Activated T-helper 9 cell treated with anti-CD3 and anti-CD28 coated beads, Interleukin-2, amount 50 U/mL, for 16 hours (primary cell): ENCODE data around the gene MYO1D.

Experiments
- DNase-seq: peaks from one replicate; pipeline ENCODE4 v3.0.0-alpha.2; 2020; ENCODE audit warnings: low read depth

The MYO1D gene

DNA sequence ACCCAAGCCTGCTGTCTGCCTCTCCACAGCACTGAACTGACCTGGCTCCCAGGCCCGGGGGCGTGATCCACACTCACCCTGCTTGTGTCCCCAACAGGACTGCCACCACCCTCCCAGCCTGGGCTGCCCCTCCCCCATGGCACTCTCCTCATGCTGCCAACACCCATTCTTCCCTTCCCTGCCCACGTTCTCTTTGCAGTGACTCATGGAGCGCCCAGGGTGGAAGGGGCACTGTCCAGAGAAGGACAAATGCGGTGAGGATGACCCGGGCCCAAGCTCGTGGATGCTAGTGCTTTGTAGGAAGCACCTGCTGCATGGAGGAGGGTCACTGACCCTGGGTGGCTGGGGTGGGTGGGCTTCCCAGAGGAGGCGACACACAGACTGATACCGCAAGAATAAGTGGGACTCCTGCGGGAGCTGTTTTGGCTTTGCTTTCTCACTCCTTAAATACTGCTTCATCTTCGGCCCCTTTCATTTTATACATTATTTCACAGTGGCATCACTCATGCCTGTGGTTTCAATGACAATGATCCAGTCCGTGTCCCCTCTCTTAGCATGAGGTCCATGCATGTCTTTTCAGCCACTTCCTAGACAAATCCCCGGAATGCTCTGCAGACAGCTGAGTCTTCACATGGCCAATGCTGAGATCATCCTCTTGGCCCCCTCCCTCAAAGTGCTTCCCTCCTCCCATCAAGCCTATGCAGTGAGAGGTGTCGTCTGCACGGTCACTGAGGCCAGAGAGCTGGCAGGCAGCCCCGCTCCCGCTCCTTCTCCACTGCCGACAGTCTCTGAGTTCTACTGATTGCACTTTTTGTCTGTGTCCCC lies 372.5 kb downstream of the MYO1D start:
- DNase-seq = no peak

DNA sequence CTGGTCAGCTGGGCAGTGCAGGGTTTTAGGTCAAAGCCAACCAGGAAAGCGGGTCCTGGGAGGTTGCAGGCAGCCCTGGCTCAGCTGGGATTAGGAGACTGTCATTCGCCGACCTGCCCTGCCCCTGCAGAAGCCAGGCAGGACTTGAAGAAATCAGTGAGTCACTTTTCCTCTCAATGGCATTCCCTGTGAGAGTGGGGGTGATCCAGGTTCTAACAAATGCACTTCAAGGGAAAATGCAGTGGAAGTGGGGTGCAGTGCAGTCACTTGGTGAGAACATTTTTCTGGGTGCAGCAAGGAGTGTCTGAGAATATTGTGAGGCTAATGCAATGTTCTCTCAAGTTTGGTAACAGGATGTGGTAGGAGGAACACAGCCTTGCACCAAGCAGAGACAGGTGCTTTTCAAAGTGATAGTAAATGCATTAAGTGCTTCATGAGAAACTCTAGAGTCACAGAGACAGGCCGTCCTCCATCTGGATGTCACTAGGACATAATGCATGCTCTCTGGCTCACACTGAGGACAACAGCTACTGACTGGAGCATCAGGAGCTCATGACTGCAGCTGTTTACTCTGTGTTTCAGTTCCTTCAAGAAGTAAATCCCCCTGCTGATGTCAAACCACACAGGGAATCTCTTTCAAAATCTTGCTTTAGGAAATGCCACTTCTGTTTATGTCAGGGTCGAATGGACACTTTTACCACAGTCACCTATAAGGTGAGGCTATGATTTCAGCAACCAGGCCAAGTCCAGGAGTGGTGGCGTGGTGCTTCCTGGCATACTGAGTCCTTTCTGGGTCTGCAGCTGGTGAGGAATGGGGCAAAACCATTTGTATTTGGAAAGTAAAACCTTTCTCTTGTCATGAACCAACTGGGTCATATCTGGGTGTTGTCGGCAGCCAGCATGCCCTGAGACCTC lies 373.4 kb downstream of the MYO1D start:
- DNase-seq = no peak

DNA sequence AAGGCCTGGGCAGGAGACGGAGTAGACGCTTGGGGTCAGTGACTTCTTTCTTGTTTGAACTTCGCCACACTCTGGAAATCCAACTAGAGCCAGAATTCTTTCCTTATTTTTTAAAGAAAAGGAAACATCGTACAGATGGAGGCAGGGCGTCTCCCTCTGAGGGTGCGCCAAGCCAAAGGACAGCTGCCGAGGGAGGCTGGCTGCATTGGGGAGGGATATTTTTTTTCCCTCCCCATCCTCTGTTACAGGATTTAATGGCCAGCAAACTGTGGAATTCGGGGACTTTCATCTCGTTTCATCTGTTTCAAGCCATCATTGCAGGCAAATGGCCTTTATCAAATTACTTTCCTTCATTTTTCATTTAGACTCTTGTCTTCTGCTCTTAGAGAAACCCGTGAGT lies 374.2 kb downstream of the MYO1D start:
- no peak for DNase-seq

DNA sequence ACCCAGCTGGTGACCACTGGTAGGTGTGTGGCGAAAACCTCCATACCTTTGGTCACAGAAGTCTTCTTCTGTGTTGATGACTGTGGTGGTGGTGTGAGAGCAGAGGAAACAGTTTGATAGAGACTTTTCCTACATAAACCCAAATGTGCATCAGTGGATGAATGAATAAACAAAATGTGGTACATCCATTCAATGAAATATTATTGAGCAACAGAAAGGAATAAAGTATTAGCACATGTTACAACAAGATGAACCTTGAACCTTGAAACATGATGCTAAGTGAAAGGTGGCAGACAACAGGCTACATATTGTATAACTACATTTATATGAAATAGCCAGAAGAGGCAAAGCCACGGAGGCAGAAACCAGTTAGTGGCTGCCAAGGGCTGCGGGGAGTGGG lies 374.9 kb downstream of the MYO1D start:
- DNase-seq = no peak

DNA sequence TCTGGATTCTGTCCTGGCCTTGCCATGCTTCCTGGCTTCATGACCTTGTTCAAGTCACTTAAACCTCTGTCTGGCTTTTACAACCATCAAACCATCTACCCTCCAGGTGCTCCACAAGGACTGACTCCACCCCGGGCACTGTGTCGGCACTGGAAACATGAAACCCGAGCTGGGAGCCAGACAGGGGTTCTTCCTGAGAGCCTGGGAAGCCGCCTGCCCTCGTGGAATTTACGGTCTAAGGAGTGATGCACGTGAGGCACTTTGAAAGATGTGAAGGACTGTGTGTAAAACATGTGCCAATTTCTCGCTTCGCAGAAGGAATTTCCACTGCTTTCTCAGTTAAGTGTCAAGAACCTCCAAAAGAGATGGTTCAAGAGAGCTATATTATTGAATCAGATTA lies 378.5 kb downstream of the MYO1D start:
- DNase-seq = no peak

DNA sequence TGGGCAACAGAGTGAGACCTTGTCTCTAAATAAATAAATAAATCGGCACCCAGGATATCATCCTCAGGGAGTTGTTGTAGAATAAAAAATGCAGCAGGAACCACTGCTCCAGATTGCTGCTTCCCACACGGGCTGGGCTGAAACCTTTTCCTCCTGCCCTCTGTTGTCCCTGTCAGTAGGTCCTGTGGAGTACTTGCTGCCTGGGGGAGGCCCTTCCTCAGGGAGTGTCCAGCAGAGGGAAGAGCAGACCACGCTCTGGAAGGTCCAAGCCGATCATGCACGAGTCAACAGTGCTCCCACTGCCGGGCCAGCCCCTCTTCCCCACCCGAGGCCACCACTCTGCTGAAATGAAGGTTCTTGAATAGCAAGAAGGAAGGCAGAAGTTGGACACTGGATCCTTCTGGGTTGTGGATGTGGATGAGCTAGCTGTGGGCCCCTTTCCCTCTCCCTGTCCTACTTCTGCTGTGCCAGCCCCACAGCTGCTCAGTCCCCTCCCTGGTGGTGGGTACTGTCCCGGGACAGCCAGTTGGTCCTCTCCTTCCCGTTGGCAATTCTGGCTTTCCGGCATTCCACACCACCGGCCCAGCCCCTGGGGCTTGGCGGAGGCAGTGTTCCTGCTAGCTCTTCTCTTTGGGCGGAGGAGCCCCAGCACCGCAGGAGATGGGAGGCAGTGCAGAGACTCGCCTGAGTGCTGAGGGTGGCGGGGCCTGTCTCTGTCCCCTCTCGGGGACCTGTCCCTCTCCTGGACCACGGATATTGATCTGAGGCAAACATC lies 379.3 kb downstream of the MYO1D start:
- no peak for DNase-seq

DNA sequence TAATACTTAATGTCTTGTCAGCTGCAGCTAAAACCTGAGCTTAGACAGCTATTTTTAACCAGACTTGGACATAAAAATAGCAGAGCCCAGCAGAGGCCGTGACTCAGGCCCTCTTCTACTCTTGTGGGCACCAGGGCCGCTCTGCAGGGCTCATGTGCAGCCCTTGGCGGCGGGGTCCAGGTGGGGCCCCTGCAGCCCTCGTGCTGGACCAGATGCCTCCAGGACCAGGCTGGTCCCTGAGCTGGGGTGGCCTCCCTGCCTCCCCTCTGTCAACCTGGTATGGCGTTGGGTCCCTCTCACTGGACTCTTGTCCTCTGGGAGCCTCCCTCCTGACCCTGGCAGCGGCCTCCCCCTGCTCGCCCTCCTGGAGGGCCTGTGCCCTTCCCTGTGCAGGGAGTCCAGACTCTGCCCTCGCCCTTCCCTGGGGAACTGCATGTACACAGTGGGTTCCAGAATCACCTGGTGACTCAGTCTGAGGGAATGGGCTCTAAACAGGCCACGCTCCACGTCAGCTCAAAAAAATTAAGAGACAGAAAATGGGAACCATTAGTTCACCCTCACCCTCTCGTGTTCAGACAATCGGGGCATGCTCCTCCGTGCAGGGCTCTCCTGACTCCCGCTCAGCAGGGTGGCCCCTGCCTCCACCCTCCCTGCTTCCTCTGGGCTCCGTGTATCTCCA lies 380.4 kb downstream of the MYO1D start:
- no peak for DNase-seq

DNA sequence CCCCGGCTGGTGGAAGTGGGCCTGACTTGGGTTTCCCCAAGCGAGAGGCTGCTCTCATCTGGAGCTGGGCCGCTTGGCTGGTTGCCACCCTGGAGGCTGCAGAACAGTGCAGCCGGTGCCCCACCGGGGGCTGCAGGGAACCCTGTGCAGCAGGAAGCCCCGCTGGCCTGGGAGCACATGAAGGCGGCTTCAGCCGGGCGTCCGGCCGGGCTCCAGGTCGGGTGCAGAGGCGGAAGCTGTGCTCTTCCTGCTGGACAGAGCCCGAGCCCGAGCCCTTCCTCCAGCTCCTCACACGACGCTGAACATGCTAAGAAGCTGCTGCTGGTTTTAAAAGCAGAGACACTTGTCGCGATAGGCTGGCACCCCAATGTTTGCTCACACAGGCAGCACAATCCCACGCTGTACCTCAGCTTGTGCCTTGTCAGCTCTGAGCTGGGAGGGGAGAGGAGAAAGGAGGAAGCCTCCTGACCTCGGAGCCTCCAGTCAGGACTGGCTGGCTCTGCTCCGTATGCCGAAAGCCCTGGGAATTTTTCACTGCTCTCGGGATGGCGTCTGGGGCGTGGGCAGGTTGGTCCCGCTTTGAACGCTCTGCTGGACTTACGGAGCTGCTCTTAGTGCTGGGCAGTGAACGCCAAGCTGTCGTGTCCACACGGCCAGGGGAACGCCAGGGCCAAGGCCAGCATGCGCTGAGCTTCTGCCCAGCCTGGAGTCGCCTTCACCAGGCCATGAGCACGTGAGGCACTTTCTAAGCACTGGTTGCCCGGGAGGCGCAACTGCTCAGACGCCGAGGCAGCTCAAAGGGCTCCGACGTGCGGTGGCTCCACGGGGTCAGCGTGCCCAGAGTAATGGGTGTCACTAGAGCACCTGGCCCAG lies 381.3 kb downstream of the MYO1D start:
- DNase-seq = no peak

DNA sequence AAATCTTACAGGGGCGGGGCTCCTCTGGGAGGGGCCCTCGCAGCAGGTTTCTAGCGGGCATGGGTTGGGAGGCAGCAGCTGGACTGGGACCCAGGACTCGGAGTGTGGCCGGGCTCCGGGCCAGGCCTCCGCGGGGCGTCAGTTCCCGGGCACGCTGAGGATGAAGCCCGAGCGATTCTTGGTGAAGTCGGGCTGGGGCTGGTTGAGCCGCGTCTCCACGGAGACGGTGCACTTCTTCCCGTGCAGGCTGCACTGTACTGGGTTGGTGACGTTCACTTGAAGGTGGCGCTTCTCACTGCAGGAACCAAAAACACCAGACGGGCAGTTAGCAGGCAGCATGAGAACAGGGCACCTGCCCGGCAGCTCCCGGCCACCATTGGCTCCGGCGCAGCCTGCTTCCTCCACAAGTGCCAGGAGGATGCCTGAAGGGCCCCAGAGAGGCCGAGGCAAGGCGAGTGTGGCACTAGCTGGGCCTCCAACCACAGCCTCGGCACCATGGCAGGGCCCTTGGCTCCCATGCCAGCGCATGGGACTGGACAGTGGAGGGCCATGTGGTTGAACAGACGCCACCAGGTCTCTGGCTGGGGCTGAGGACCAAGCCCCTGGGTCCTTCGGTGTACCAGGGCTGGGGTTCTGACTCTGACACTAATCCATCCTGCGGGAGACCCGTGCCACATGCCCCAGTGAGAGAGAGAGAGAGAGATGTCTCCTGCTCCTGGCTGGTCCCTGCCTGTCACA lies 382.1 kb downstream of the MYO1D start:
- DNase-seq = no peak

DNA sequence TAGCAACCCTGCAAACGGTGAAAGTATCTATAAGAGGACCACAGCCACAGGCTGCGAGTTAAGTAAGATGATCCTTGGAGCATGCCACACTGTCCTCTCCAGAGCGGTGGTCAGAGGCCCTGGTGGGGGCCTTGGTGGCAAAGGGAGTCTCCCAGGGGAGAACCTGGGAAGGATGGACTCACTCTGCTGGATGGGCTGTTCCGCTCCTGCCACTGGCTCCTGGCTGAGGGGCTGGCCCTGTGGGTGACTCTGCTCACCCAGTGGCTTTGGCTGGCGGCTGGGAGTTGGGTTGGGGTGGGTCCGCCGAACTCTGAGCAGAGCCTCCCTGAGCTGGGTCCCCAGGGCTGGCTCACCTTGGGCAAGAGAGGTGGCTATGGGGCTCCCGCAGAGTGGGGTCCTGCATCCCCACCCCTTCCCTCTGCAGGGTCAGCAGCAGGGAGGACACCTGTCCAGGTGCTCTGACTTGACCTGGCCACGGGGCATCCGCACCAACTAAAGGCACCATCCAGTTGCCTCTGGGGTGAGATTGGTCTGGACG lies 382.9 kb downstream of the MYO1D start:
- no peak for DNase-seq

DNA sequence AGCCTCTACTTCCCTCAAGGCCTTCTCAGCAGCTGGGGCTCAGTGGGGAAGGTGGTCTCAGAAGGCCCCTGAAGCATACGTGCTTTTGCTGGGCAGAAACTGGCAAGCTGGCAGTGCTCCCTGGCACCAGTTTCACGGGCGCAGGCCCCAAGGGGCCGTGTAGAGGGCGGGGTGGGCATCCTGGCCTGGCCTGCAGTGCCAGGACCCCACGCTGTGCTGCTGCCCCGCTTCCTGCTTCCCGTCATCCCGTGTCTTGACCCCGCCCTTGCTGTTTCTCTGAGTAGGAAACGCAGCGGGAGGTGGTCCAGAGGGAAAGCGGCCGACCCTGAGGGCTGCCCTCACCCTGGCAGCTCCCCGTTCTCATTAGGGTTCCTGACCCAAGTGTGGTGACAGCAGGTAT lies 383.4 kb downstream of the MYO1D start:
- no peak for DNase-seq

DNA sequence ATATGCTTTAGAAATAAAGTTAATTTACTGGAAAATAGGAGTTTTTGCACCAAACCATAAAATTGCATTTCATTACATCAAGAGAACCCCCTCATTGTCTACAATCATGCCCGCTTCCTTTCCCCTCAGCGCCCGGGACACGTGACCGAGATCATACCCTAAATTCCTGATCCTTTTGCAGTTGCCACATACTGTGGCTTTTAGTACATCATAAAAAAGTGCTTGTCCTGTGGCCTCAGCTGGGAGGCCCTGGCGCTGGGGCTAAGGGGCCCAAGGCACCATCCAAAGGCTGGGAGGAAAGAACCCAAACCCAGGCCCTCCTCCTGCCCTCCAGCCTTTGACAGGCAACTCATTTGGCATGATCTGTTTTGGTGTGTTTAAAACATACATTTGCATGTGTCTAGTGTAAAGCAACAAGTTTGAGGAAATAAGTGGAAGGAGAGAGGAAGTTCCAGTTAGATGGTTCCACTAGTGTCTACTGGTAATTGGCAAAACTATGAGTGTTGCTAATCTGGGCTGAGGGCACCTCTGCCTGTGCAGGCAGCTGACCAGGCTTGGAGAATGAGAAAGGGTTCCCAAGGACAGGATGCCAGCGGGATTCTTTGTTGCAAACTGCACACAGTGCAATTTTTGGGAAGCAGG lies 384.2 kb downstream of the MYO1D start:
- DNase-seq = no peak

DNA sequence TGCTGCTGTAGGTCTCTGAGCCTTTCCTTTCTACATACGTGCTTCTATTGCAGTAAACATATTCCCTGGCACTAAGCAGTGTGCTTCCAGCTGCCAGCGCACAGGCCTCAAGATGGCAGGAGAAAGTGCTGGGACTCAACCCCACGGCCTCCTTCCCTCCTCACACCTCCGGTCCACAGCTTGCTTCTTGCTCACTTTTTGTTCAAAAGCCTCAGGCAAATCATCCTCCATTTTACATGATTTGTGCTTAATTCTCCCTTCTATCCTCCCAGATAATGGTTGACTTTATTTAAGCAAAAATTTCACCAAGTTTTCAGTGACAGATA lies 384.7 kb downstream of the MYO1D start:
- no peak for DNase-seq

DNA sequence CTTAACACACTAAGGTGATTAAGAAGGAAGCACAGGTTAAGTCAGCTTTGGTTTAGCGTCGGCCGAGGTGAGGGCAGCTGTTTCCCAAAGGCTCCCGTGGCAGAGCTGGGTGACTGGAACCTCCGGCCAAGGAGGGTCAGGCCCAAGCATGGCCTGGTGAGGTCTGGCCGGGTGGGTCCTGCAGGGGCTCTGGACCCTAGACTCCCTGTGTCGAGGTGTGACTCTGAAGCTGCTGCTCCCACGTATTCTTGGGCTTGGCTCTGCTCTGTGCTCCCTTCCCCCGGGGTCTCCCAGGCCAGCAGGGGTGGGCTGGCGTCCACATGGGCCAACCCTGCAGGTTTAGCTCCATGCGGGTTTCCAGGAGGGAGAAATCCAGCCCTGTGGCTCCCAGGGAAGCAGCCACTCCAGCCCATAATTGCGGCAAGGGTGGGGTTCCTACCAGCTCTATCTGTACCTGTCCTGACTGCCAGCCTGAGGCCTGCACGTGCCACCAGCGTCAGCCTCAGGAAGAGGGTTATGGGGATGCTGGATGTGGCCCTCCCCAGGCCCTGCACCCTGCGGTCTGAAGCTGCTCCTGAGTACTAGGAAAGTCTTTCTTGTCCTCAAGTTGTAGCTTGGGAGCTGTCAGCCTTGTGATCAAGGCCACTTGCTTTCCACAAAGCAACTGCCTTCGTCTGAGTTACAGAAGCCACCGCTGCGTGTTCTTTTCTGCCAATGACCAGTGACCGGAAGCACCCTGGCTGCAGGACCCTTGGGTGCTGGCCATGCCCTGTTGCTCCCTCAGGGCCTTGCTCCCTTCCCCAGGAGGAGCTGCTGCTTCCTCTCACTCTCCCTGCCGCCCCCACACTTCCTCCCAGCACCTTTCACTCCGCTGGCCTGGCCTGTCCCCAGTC lies 385.3 kb downstream of the MYO1D start:
- DNase-seq = no peak

DNA sequence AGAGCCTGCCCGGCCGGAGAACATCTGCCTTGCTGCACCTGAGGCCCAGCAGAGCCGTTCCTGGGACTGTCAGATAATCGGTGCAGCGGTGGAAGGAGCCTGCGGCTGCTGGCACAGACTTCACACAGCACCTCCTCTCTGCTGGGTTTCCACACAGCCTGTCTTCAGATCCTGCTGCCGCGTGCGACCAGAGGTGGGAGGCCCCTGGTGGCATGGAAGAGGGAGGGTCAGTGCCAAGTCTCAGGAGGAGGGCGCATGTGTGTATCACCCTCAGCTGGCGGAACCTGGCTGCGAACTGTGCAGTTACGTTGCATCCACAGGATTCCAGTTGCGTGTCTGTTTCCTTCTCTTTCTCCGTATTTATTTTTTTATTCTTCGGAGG lies 386.8 kb downstream of the MYO1D start:
- no peak for DNase-seq

DNA sequence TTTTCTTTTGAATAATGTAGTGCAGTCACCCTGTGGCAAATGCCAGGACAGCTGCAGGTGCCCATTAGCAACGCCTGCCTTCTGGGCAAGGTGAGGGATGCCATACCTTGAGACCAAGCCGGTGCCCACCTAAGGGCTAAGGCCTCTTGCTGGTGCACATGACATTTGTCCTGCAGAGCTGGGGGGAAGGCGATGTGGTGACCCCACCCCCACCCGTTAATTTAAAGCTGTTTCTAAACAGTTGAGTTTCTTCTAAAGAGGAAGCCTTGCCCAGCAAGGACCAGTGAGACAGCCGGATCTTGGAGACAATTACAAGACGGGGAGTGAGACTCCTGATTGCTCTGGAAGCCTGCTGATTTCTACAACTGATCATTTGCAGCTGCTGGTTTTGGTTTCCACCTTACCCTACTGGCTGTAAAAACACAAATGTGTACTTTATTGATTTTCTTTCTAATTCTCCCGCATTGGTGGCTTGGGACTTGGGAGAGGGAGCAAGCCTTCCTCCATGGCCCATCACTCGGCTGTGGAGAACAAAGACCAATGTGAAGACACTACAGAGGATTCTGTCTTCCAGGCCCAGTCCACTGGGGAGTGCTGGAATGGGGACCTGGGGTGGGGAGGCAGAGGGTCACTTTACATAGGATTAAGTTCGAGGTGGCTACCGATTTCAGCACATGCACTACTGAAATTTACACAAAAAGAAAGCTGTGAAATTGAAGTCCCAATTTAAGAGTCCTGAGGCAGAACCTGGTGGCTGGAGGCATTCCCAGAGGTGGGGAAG lies 387.4 kb downstream of the MYO1D start:
- no peak for DNase-seq

DNA sequence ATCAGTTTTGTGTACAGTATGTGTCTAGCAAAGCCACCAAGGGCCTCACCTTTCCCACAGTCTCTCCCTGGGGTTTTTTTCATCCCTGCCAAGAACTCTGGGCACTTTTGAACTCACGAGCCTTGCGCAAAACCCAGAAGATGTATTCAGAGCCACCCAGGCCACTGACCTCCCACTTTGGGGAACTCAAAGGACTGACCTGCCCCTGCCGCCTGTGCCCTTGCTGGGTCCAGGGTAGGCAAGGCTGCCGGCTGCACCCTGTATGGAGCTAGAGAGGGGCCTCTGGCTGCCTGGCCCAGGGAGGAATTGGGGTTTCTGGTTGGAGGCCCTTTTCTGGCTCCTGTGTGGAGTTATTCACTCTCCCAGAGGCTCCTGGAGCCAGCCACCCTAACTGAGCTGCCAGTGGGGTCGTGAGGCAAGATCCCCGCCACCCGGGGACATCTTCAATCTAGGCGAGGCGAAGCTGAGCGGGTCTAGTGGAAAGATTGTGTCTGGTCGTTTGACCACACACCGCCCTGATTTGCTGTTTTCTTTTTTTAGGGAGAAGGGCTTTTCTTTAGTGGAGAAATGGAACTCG lies 388.2 kb downstream of the MYO1D start:
- DNase-seq = no peak
